RWPE2 (cell line): ENCODE results near the gene CFAP99.
A peak's percentile ranks its signal among the peaks of the same experiment; 100 is the strongest.

Experiments
- ATAC-seq: fragments of 200-7000 bp; cut with Tn5 transposase; 3 replicates; pipeline ENCODE4 v1.9.1; 2021; ENCODE audit warnings: low read depth
- DNase-seq: peaks from one replicate; pipeline ENCODE4 v3.0.0-alpha.2; 2020; ENCODE audit warnings: low spot score
- H3K27ac ChIP-seq: fragments of 450-650 bp; 2 replicates; pipeline ENCODE4 v1.5.1; 2017; ENCODE audit warnings: mild to moderate bottlenecking; ENCODE audit not compliant: poor library complexity, severe bottlenecking
- H3K27me3 ChIP-seq: fragments of 250-450 bp; sonication (Bioruptor Pico); 2 replicates; pipeline ENCODE4 v1.5.1; 2021; ENCODE audit warnings: mild to moderate bottlenecking, moderate library complexity; ENCODE audit not compliant: insufficient read depth, poor library complexity, severe bottlenecking
- H3K36me3 ChIP-seq: fragments of 250-450 bp; sonication (Bioruptor Pico); 2 replicates; pipeline ENCODE4 v1.5.1; 2020; ENCODE audit warnings: low read depth, mild to moderate bottlenecking, moderate library complexity
- H3K4me1 ChIP-seq: fragments of 250-450 bp; sonication (Bioruptor Pico); 2 replicates; pipeline ENCODE4 v1.5.1; 2021; ENCODE audit warnings: mild to moderate bottlenecking, moderate library complexity; ENCODE audit not compliant: insufficient read depth, poor library complexity, severe bottlenecking
- H3K4me3 ChIP-seq: fragments of 250-450 bp; sonication (Bioruptor Pico); 2 replicates; pipeline ENCODE4 v1.5.1; 2021; ENCODE audit warnings: mild to moderate bottlenecking, moderate library complexity; ENCODE audit not compliant: severe bottlenecking
- H3K9me3 ChIP-seq: fragments of 250-450 bp; sonication (Bioruptor Pico); 2 replicates; pipeline ENCODE4 v1.5.1; 2021; ENCODE audit warnings: mild to moderate bottlenecking, moderate library complexity; ENCODE audit not compliant: severe bottlenecking
- CTCF ChIP-seq: fragments of 450-650 bp; IDR thresholded peaks from one replicate; pipeline ENCODE4 v1.5.1; 2017; ENCODE audit warnings: mild to moderate bottlenecking, moderate library complexity; ENCODE audit not compliant: poor library complexity, severe bottlenecking

Gene CFAP99

GRCh38 chr4:2485956-2486355 is 67.2 kb downstream of the CFAP99 start:
- H3K27me3 ChIP-seq = no peaks in the 10 kb centered on the region
- TF ChIP-seq CTCF = no peak
- H3K9me3 ChIP-seq = no peaks in the 10 kb centered on the region
- H3K27ac ChIP-seq = no peak overlapping the region
- H3K4me1 ChIP-seq = peaks cover 8% of the 10 kb centered on the region
- H3K36me3 ChIP-seq = peaks cover 18% of the 10 kb centered on the region
- ATAC-seq (no peak), DNase-seq (no peak)
- no peak overlapping the region for H3K4me3 ChIP-seq

GRCh38 chr4:2486981-2487380 is 68.2 kb downstream of the CFAP99 start:
- no peak for DNase-seq
- no peak overlapping the region for H3K27ac ChIP-seq
- ATAC-seq = no peak
- H3K4me1 ChIP-seq = peaks cover 8% of the 10 kb centered on the region
- H3K9me3 ChIP-seq = no peaks in the 10 kb centered on the region
- H3K36me3 ChIP-seq = peaks cover 28% of the 10 kb centered on the region
- H3K4me3 ChIP-seq = no peak overlapping the region
- no peak for TF ChIP-seq CTCF
- no peaks in the 10 kb centered on the region for H3K27me3 ChIP-seq

DNA sequence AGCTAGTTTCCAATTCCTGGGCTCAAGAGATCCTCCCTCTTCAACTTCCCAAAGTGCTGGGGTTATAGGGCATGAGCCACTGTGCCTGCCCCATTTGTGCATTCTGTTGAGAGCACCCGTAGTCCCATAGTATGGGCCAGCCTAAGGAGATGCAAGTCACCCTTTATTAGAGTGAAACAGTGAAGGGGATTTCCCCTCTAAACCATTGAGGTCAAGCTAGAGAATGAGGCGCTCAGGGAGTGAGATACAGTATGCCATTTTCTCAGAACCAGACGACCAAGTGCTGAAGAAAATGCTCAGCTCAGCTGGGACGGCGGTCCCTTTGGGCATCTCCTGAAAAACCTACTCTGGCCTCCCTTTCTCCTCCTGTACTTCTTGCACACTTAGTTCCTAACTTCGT is 68.9 kb downstream of the CFAP99 start:
- Histone ChIP-seq H3K27ac (no peak overlapping the region), H3K9me3 (no peaks in the 10 kb centered on the region), H3K36me3 (peaks cover 34% of the 10 kb centered on the region), H3K27me3 (no peaks in the 10 kb centered on the region), H3K4me3 (no peak overlapping the region), H3K4me1 (peaks cover 8% of the 10 kb centered on the region)
- DNase-seq = no peak
- TF ChIP-seq CTCF = no peak
- no peak for ATAC-seq

- Histone ChIP-seq H3K27me3 (no peaks in the 10 kb centered on the region), H3K4me1 (peaks cover 8% of the 10 kb centered on the region), H3K9me3 (no peaks in the 10 kb centered on the region), H3K36me3 (peaks cover 45% of the 10 kb centered on the region), H3K4me3 (no peak overlapping the region), H3K27ac (peak overlapping the region; percentile 44)
- TF ChIP-seq CTCF = no peak
- DNase-seq (no peak), ATAC-seq (no peak)
Measured at GRCh38 chr4:2489081-2489805, 70.5 kb downstream of the CFAP99 start.

GRCh38 chr4:2489841-2490552 is 71.2 kb downstream of the CFAP99 start:
- H3K36me3 ChIP-seq = peaks cover 53% of the 10 kb centered on the region
- no peak for TF ChIP-seq CTCF
- ATAC-seq = peak; percentile 36
- H3K27me3 ChIP-seq = no peaks in the 10 kb centered on the region
- DNase-seq = no peak
- H3K4me1 ChIP-seq = peaks cover 8% of the 10 kb centered on the region
- no peak overlapping the region for H3K4me3 ChIP-seq
- peak overlapping the region; percentile 44 for H3K27ac ChIP-seq
- H3K9me3 ChIP-seq = no peaks in the 10 kb centered on the region
